GM23338 (cell line): Measurements from ENCODE around the gene SORBS2. TPM values are rescaled to one million over a fixed set of nuclear protein-coding genes. Genes with fewer than 3 reads are reported as not detected.

ENCODE experiments used
- ATAC-seq: fragments of 200-7000 bp; cut with Tn5 transposase; 3 replicates; pipeline ENCODE4 v1.9.1; 2020
- DNase-seq: peaks from one replicate; pipeline ENCODE4 v3.0.0-alpha.2; 2015; ENCODE audit warnings: low spot score
- H2AFZ ChIP-seq: fragments of 200-600 bp; sonication (generic); 2 replicates; pipeline ENCODE4 v1.8.0; 2016; ENCODE audit warnings: antibody characterized with exemption, mild to moderate bottlenecking, moderate library complexity
- H3F3A ChIP-seq: fragments of 200-600 bp; sonication (generic); replicated peaks from 2 replicates; pipeline ENCODE4 v1.8.0; 2017; ENCODE audit warnings: antibody characterized with exemption, mixed run types, low read depth
- H3K27ac ChIP-seq: fragments of 200-600 bp; sonication (generic); 2 replicates; pipeline ENCODE4 v1.6.1; 2016; ENCODE audit warnings: low read depth
- H3K27me3 ChIP-seq: fragments of 200-600 bp; sonication (generic); 2 replicates; pipeline ENCODE4 v1.8.0; 2016; ENCODE audit warnings: mild to moderate bottlenecking, mixed run types, moderate library complexity; ENCODE audit not compliant: insufficient read depth
- H3K36me3 ChIP-seq: fragments of 200-600 bp; sonication (generic); 2 replicates; pipeline ENCODE4 v1.8.0; 2016; ENCODE audit warnings: mild to moderate bottlenecking; ENCODE audit not compliant: insufficient read depth
- H3K4me1 ChIP-seq: fragments of 200-600 bp; sonication (generic); 2 replicates; pipeline ENCODE4 v1.8.0; 2016; ENCODE audit warnings: mild to moderate bottlenecking, moderate library complexity; ENCODE audit not compliant: insufficient read depth
- H3K4me2 ChIP-seq: fragments of 200-600 bp; sonication (generic); 2 replicates; pipeline ENCODE4 v1.7.1; 2017; ENCODE audit warnings: mixed run types
- H3K4me3 ChIP-seq: fragments of 200-600 bp; sonication (generic); 2 replicates; pipeline ENCODE4 v1.6.1; 2016; ENCODE audit warnings: mixed run types
- H3K79me2 ChIP-seq: fragments of 200-600 bp; sonication (generic); replicated peaks from 2 replicates; pipeline ENCODE4 v1.8.0; 2017; ENCODE audit warnings: mild to moderate bottlenecking; ENCODE audit not compliant: insufficient read depth
- H3K9me2 ChIP-seq: fragments of 200-600 bp; sonication (generic); 2 replicates; pipeline ENCODE4 v1.8.0; 2017; ENCODE audit not compliant: insufficient read depth
- H4K20me1 ChIP-seq: fragments of 200-600 bp; sonication (generic); replicated peaks from 2 replicates; pipeline ENCODE4 v1.8.0; 2017; ENCODE audit warnings: mild to moderate bottlenecking; ENCODE audit not compliant: insufficient read depth
- H3K27ac Mint-ChIP-seq: 2 replicates; pipeline ENCODE4 v1.8.0; 2020; ENCODE audit warnings: inconsistent platforms, mild to moderate bottlenecking, moderate library complexity, mixed read lengths
- H3K27me3 Mint-ChIP-seq: 3 replicates; pipeline ENCODE4 v1.8.0; 2022; ENCODE audit warnings: low read depth, mild to moderate bottlenecking, moderate library complexity, mixed read lengths, inconsistent platforms; ENCODE audit not compliant: insufficient read depth, poor library complexity
- H3K36me3 Mint-ChIP-seq: 3 replicates; pipeline ENCODE4 v1.8.0; 2021; ENCODE audit warnings: low read depth, mild to moderate bottlenecking, inconsistent platforms, moderate library complexity, mixed read lengths
- H3K4me1 Mint-ChIP-seq: 3 replicates; pipeline ENCODE4 v1.8.0; 2020; ENCODE audit warnings: mild to moderate bottlenecking, inconsistent platforms, mixed read lengths
- H3K4me3 Mint-ChIP-seq: 3 replicates; pipeline ENCODE4 v1.8.0; 2021; ENCODE audit warnings: moderate library complexity, mild to moderate bottlenecking, inconsistent platforms, mixed read lengths
- H3K9me3 Mint-ChIP-seq: 3 replicates; pipeline ENCODE4 v1.8.0; 2020; ENCODE audit warnings: moderate library complexity, mild to moderate bottlenecking, inconsistent platforms, mixed read lengths
- CTCF ChIP-seq, 2 experiments: fragments of 200-600 bp in 1 of 2; sonication (generic) in 1 of 2; conservative IDR thresholded peaks; 2 replicates each; pipeline versions ENCODE4 v1.5.1 to v1.6.1; 2016 to 2017; ENCODE audit warnings: antibody characterized with exemption in 2 of 2, low read depth in 2 of 2, mild to moderate bottlenecking in 2 of 2, moderate library complexity in 1 of 2
- ETS1 ChIP-seq: IDR thresholded peaks from 2 replicates; pipeline ENCODE4 v1.6.1; 2016; ENCODE audit warnings: antibody characterized with exemption
- EZH2 ChIP-seq: fragments of 200-600 bp; sonication (generic); IDR thresholded peaks from one replicate; pipeline ENCODE4 v1.8.0; 2017; ENCODE audit warnings: antibody characterized with exemption, mild to moderate bottlenecking, low read depth; ENCODE audit not compliant: unreplicated experiment
- EZH2phosphoT487 ChIP-seq: fragments of 200-600 bp; sonication (generic); IDR thresholded peaks from one replicate; pipeline ENCODE4 v1.8.1; 2018; ENCODE audit warnings: antibody characterized with exemption; ENCODE audit not compliant: unreplicated experiment
- JUNB ChIP-seq: IDR thresholded peaks from one replicate; pipeline ENCODE4 v1.6.1; 2016; ENCODE audit warnings: antibody characterized with exemption; ENCODE audit not compliant: unreplicated experiment
- NANOG ChIP-seq: IDR thresholded peaks from 2 replicates; pipeline ENCODE4 v1.6.1; 2016; ENCODE audit warnings: antibody characterized with exemption, borderline replicate concordance
- POLR2AphosphoS5 ChIP-seq: IDR thresholded peaks from 2 replicates; pipeline ENCODE4 v1.6.1; 2016; ENCODE audit warnings: antibody characterized with exemption, low read depth
- REST ChIP-seq: IDR thresholded peaks from one replicate; pipeline ENCODE4 v1.6.1; 2018; ENCODE audit warnings: antibody characterized with exemption; ENCODE audit not compliant: unreplicated experiment
- STAT1 ChIP-seq: IDR thresholded peaks from one replicate; pipeline ENCODE4 v1.6.1; 2016; ENCODE audit warnings: antibody characterized with exemption; ENCODE audit not compliant: unreplicated experiment
- ZNF114 ChIP-seq: fragments of 250-450 bp; sonication (Bioruptor Pico); IDR thresholded peaks from 2 replicates; pipeline ENCODE4 v1.5.0; 2020; ENCODE audit warnings: mild to moderate bottlenecking, moderate library complexity
- ZNF331 ChIP-seq: fragments of 250-450 bp; sonication (Bioruptor Pico); IDR thresholded peaks from 2 replicates; pipeline ENCODE4 v1.5.0; 2020; ENCODE audit warnings: low read depth, mild to moderate bottlenecking, moderate library complexity
- ZNF462 ChIP-seq: fragments of 250-450 bp; sonication (Bioruptor Pico); IDR thresholded peaks from 2 replicates; pipeline ENCODE4 v1.5.0; 2020; ENCODE audit warnings: mild to moderate bottlenecking, moderate library complexity
- polyA plus RNA-seq: library from polyadenylated mRNA; unstranded; fragments of >200 nt; fragmentation: Nextera tagmentation; extraction: Ambion mirVana; gene quantifications from 2 replicates; pipeline ENCODE4 v1.2.1, GENCODE V29; 2016
- total RNA-seq: library from RNA; depleted of rRNA; stranded (reverse); fragments of >200 nt; shearing (Covaris generic); gene quantifications from 2 replicates; pipeline ENCODE4 v1.2.3, GENCODE V29; 2014

SORBS2 gene
- total and polyA plus RNA-seq, 2 experiments from 2014 or later: 17.8 to 27.6 TPM

- no peak overlapping the region for H3K4me3 Mint-ChIP-seq
- ATAC-seq: no peak
Measured at GRCh38 chr4:185805262-185805802, 6.7 kb downstream of the SORBS2 start.

More at GRCh38 chr4:185805262-185805802, 6.7 kb downstream of the SORBS2 start:
- Mint-ChIP-seq H3K27ac (no peak overlapping the region), H3K27me3 (no peaks in the 10 kb centered on the region), H3K4me1 (peaks cover 28% of the 10 kb centered on the region), H3K9me3 (no peaks in the 10 kb centered on the region), H3K36me3 (no peaks in the 10 kb centered on the region)
- H3K36me3 ChIP-seq: no peaks in the 10 kb centered on the region
- H3F3A ChIP-seq: no peaks in the 10 kb centered on the region
- no peak overlapping the region for H3K4me3 ChIP-seq
- H4K20me1 ChIP-seq: no peaks in the 10 kb centered on the region
- H3K9me2 ChIP-seq: no peaks in the 10 kb centered on the region
- no peaks in the 10 kb centered on the region for H3K79me2 ChIP-seq
- TF ChIP-seq EZH2phosphoT487 (no peak), ZNF462 (CRISPR knock-in tag) (no peak), REST (no peak), EZH2 (no peak), CTCF (conservative IDR thresholded peaks at IDR 0.05; ENCODE audit: low read depth in 2 of 2) (no peak), POLR2AphosphoS5 (no peak), NANOG (no peak), ZNF114 (CRISPR knock-in tag) (no peak), ZNF331 (CRISPR knock-in tag) (no peak), STAT1 (no peak), JUNB (no peak), ETS1 (no peak)
- H3K4me2 ChIP-seq: no peak overlapping the region
- H3K27me3 ChIP-seq: no peaks in the 10 kb centered on the region
- DNase-seq: no peak
- H3K4me1 ChIP-seq: peaks cover 22% of the 10 kb centered on the region
- H3K27ac ChIP-seq: no peak overlapping the region
- H2AFZ ChIP-seq: peak overlapping the region; percentile 23; the same call in 1 of the 2 replicates
